HG03097 (cell line): ENCODE measurements around the gene SULF2.

Source experiments
- ATAC-seq: cut with Tn5 transposase; IDR thresholded peaks from one replicate; pipeline ENCODE4 v1.9.1; 2021; ENCODE audit not compliant: unreplicated experiment, low FRiP score

SULF2 gene

GRCh38 chr20:47674145-47674544 is 111.1 kb downstream of the SULF2 start:
- ATAC-seq: no peak

DNA sequence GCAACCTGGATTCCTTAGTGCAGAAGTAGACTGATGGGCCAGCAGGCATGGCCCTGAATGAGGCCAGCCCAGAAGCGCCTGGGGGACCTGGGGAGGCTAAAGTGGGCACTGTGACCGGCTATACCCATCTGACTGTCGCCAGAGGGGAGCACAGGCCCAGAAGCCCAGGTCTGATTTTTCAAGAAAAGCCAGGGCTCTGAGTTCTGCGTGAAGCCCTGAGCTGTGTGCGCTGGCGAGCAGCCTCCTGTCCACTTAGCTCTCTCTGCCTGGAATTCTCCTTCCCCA is 111.7 kb downstream of the SULF2 start:
- ATAC-seq: no peak

DNA sequence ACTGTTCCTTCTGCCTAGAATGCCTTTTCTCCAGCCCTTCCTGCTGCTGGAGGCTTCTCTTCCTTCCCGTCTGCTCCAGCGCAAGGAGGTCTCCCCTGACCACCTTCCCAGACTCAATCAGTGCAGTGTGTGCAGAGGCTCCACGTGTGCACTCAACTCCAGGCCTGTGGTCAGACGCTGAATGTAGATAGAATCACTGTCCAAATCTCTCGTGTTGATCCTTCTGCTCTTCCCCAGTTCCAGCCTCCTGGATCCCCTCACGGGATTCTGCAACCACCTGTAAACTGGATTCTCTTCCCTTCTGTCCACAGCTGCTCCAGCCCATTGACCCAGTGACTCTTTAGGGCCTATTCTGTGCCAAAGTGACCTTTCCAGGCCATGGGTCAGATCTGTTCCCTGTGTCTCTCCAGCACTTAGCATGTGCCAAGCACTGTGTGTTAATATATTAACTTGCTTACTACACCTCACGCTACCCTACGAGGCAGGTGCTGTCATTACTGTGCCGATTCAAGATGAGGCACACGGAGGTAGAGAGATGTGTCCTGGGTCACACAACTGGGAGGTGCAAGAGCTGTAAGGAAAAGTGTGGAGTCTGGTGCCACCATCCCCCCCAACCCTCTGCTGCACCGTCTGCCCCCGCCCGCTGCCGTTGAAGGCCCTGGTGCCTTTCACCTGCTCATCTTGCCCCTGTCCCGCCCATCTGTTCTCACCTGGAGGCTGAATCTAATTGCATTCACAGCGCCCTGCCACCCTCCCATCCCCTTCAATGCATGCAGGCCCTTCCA is 112.2 kb downstream of the SULF2 start:
- no peak for ATAC-seq

- ATAC-seq: no peak
These were observed 113.1 kb downstream of the SULF2 start for GRCh38 chr20:47672166-47672565.

DNA sequence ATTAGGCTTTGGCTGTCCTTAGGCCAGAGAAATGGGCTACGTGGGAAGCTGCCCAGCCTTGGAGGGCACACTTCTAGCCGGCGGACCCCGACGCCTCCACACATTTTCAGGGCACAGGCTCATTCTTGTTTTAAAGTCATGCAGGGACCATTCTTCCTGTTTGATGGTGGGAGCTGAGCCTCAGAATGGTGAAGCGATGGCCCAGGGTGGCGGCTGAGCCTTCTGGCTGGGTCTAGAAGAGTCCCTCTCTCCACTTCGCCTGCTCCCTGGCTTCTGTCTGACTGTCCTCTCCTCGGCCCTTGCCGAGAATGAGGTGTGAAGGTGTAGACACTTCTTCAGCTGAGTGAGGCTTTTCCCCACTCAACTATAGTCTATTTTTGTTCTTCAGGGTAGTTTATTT is 114.4 kb downstream of the SULF2 start:
- ATAC-seq: no peak

- no peak for ATAC-seq
These were observed 115.1 kb downstream of the SULF2 start for GRCh38 chr20:47669927-47670890.

DNA sequence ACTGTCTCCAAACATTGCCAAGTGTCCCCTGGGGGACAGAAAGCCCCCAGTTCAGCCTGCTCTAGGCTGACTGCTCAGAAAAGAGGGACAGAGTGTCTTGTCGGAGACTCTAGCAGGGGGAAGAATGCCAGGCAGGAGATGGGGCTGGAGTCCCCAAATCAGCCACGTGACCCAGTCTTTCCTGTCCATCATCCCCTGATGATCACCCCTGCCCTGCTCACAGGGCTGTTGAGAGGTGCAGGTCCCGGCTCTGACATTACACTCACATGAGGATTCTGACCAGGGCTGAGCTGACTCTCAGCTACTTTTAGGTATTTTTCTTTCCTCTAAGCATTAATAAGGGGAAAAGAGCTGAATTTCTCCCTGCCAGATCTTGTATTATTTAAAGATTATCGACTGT is 115.8 kb downstream of the SULF2 start:
- no peak for ATAC-seq

DNA sequence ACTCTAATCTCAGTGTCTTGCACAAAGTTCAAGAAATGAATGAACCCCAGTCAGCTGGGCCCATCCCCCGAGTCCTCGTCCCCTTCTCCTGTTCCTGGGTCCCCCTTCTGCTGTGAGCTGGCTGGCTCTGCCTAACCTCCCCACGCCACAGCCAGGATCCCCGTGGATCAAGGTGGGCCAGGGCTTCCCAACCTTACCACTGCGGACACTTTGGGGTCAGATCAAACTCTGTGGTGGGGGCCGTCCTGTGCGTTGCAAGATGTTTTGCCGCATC is 116.2 kb downstream of the SULF2 start:
- no peak for ATAC-seq

- no peak for ATAC-seq
These were observed 116.7 kb downstream of the SULF2 start for GRCh38 chr20:47668313-47669151.

GRCh38 chr20:47667531-47668312 is 117.6 kb downstream of the SULF2 start:
- no peak for ATAC-seq

- no peak for ATAC-seq
These were observed 118.2 kb downstream of the SULF2 start for GRCh38 chr20:47667086-47667485.

GRCh38 chr20:47666304-47666703 is 119.0 kb downstream of the SULF2 start:
- no peak for ATAC-seq

GRCh38 chr20:47665221-47665991 is 119.9 kb downstream of the SULF2 start:
- no peak for ATAC-seq

DNA sequence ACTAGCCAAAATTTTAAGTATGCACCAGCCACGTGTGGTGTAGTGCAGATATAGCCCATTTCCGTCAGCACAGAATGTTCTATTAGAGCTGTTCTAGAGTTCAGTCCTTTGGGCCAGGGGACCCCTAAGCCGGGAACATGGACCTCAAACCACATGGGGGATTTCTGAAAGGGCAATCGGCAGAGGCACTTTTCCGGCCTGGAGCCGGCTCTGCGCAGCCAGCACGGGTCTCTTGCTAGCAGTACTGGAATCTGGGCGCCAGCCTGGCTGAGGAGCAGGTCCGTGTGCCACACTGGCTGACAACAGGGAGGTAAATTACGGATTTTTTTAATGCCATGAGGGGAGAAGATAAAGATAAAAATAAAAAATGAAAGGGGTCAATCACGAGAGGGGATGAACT is 120.5 kb downstream of the SULF2 start:
- ATAC-seq: no peak

DNA sequence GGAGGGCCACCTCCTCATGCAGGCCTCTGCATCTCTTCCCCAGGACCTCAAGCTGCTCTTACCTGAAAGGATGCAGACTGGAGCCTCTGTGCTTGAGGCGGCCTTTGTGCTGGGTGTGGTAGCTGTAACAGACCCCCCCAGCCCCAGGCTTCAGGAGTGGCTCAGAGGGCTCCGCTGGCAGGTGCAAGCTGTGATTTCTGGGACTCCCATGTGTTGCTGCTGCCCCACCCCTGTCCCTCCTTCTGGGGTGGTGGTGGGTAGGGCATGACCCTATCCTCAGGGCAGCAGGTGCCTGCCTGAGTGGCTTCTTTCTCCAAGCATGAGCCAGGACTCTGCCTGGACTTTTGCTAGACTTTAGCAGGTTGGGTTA is 121.2 kb downstream of the SULF2 start:
- no peak for ATAC-seq

GRCh38 chr20:47663354-47664067 is 121.8 kb downstream of the SULF2 start:
- ATAC-seq: no peak

- ATAC-seq: no peak
These were observed 122.6 kb downstream of the SULF2 start for GRCh38 chr20:47662483-47663353.

DNA sequence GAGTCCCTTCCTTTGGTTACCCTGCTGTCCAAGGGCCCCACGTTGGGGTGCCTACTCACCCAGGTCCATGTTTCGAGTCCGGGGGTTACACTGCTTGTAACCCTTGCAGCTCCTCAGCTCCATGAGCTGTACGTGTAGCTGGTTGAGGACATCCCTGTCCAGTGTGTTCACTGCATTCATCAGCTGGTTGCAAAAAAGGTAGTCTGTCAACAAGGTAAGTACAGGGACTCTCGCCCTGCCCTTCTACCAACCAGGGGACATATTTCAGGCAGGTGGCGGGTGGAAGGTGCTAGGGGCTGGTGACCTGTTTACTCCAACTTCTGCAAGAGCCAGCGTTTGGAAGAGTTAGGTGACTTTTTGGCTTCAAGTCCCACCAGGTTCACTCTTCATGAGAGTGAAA is 123.6 kb downstream of the SULF2 start:
- no peak for ATAC-seq
